HCEC 1CT (cell line): ENCODE measurements around the gene FEM1A.
"Not testable (repeated sequence)": the region's sequence is repeated elsewhere in the genome, so short reads cannot be mapped to it uniquely, and the experiment has no call there.

ENCODE experiments used
- DNase-seq: peaks from one replicate; pipeline ENCODE4 v3.0.0-alpha.2; 2017

The FEM1A gene

DNA sequence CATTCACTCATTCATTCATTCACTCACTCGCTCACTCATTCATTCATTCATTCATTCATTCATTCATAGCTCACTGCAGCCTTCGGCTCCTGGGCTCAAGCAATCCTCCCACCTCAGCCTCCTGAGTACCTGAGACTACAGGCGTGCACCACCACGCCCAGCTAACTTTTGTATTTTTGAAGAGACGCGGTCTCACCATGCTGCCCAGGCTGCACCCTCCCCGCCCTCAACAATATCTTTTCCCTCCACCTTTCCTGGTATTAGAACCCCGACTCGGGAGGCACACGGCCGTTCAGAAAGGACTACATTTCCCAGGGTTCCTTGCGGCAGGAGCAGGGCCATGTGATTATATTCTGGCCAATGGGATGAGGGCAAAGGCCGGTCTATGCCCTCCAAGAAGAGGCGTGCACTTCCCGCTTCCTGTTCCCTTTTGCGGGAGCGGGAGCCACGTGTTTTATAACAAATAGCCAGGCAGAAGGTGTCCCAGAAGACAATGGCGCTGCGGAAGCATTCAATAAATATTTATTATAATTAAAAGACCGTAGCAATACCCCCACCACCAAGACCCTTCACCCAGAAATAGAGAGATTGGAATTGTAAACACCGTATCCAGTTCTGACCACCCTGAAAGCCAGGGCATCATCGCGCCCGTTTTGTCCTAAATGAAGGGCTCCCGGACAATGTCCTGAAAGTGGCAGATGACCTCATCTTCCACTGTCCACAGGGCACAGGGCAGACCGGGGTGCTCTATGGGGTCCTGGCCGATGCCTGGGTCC lies 24.1 kb downstream of the FEM1A start:
- peak; percentile 94 for DNase-seq

DNA sequence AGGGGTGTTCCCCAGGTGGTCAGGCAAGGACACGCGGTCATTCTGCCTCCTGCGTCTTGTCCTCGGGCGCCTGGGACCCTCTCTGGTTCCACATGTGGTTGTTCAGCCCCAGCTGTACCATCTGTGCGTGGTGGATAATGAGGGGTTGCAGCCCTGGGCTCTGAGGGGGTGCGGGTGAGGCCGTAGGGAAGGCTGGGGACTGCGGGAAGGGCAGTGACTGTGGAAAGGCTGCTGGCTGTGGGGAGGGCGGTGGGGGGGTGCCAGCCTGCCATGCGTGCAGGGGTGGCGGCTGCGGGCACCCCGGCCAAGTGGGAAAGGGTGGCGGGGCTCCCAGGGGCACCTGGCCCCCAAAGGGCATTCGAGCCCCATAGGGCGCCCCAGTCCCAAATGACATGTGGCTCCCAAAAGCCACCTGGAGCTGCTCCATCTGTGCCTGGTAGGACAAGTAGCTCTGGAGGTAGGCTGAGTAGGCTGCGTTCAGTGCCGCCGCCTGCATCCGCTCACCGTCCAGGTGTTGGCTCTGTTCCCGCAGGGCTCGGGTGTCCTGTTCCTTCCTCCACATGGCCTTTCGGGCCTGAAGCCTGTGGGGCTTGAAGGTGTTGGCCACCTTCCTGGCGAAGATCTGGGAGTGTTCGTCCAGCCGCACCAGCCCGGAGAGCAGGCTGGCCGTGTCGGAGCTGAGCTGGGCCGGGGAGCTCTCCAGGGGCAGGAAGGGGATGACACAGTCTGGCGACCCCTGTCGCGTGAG lies 24.8 kb downstream of the FEM1A start:
- no peak for DNase-seq

GRCh38 chr19:4816950-4817278 lies 25.4 kb downstream of the FEM1A start:
- no peak for DNase-seq

- DNase-seq, result no peak
Observed at GRCh38 chr19:4817467-4818277, 26.1 kb downstream of the FEM1A start.

DNA sequence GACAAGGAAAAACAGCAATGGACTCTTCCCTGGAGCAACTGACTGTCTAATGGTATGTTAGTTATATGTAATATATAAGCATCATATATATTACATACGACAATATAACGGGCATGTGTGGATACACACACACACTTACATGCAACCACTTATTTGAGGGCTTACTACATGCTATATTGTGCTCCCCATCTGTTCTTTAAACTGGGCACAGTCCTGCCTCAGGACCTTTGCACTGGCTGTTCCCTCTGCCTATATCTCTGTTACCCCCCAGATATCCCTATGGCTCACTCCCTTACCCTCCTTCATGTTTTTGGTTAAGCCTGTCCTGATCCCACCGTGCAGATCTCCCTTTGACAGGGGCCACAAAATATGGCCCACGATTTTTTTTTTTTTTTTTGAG lies 29.7 kb downstream of the FEM1A start:
- no peak for DNase-seq

DNA sequence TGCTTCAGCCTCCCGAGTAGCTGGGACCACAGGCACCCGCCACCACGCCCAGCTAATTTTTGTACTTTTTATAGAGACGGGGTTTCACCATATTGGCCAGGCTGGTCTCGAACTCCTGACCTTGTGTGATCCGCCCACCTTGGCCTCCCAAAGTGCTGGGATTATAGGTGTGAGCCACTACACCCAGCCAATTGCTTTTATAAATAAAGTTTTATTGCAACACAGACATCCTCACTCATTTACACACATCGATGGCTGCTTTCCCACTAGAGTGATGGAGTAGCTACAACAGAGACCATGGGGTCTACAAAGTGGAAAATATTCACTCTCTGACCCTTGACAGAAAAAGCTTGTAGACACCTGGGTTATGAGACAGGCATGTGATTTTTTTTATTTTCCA lies 30.8 kb downstream of the FEM1A start:
- DNase-seq, result not testable (repeated sequence)

GRCh38 chr19:4823577-4823976 lies 32.0 kb downstream of the FEM1A start:
- DNase-seq, result no peak

- DNase-seq, result no peak
Observed at GRCh38 chr19:4829001-4829712, 37.6 kb downstream of the FEM1A start.

DNA sequence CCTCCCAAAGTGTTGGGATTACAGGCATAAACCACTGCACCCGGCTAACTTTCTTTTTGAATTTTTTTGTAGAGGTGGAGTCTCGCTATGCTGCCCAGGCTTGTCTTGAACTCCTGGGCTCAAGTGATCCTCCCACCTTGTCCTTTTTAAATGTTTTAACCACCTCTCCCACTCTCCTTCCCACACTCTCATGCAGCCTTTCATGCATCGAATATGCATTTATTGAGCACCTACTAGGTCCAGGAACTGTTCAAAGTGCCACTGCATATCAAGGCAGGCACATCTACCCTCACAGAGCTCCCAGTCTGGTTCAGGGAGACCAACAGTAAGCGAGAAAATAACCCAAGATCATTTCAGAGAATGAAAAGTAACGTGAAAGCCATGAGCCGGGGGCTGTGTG lies 38.8 kb downstream of the FEM1A start:
- DNase-seq, result no peak

DNA sequence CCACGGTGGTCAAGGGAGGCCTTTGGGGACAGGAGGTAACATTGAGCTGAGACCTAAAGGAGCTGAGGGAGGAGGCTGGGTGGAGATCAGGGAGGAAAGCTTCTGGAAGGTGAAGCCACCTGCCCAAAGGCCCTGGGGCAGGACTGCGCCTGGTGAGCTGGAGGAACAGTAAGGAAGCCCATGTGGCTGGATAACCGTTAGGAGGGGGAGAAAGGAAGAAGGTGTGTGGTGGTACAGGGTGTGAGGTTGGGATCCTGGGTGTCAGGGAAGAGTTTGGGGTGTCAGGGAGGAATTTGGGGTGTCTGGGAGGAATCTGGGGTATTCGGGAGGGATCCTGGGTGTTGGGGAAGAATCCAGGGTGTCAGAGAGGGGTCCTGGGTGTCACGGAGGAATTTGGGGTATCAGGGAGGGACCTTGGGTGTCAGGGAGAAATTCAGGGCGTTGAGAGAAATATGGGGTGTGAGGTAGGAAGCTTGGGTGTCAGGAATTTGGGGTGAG lies 39.3 kb downstream of the FEM1A start:
- DNase-seq, result no peak

DNA sequence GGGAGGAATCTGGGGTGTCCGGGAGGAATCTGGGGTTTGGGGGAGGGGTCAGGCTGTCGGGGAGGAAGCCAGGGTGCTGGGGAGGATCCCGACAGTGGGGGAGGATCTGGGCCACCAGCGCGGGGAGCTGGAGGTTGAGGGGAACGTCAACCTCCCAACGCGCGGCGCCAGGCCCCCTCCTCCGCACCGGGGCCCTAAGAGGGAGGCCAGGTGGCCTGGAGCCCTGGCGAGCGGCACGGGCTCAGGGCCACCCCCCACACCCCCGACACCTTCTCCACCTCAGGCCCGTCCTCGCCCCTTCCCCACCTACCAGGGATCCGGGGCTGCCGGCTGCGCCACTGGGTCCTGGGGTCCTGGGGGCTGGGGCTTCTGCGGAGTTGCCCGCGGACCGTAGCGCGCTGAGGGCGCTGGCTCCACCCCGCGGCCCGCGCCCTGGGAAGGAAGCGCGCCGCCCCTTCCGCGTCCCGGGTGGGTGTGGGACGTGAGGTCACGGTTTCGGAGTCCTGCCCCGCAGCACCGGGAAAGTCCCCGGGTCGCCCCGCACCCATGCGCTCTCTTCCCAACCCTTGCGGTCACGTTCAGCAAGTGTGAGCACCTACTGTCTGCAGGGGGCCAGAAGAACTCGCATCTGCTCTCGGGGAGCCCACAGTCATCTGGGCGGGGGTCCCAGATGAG lies 39.9 kb downstream of the FEM1A start, which contains the start of gene TICAM1:
Gene TICAM1 (minus strand): TSS at position 409 of the 675 bp plus-strand sequence. CDS start 13,335 bp downstream, outside the sequence.
- peak; percentile 27 for DNase-seq

DNA sequence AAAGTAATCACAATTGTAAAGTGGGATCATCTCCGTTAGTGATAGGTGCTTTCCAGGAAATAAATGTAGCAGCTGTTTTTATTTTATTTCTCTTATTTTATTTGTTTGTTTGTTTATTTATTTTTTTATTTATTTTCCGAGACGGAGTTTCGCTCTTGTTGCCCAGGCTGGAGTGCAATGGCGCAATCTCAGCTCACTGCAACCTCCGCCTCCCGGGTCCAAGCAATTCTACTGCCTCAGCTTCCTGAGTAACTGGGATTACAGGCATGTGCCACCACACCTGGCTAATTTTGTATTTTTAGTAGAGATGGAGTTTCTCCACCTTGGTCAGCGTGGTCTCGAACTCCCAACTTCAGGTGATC lies 40.4 kb downstream of the FEM1A start:
- not testable (repeated sequence) for DNase-seq

- no peak for DNase-seq
Observed at GRCh38 chr19:4832776-4833175, 41.2 kb downstream of the FEM1A start.

DNA sequence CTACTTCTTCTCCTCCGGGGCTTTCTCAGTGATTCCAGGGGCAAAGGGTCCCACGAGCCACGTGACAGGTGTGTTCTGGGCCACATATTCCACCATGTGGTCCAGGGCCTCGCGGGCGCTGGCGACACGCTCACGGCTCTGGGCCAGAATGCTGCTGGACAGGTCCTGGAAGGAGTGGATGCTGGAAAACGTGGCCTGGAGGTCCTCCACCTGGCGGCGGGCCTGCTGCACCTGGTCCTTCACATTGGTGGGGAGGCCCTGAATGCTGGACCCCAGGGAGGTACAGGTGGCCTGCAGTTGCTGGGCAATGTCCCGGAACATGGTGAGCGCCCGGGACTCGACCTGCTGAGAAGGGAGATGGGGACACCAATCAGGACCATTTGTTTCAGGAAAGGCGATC lies 47.7 kb downstream of the FEM1A start:
- no peak for DNase-seq

- no peak for DNase-seq
Observed at GRCh38 chr19:4843647-4843965, 52.1 kb downstream of the FEM1A start.

GRCh38 chr19:4844348-4845179 lies 53.0 kb downstream of the FEM1A start:
- DNase-seq, result no peak

DNA sequence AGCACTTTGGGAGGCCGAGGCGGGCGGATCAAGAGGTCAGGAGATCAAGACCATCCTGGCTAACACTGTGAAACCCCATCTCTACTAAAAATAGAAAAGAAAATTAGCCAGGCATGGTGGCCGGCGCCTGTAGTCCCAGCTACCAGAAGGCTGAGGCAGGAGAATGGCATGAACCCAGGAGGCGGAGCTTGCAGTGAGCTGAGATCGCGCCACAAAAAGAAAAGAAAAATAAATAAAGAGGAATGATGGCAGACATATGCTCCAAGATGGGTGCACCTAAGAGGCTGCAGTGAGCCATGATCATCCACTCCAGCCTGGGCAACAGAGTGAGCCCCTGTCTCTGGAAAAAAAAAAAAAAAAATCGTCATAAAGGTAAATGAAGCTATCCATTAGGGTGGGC lies 54.4 kb downstream of the FEM1A start:
- peak; percentile 75 for DNase-seq

- DNase-seq, result no peak
Observed at GRCh38 chr19:4847190-4847973, 55.8 kb downstream of the FEM1A start.

- no peak for DNase-seq
Observed at GRCh38 chr19:4849019-4849418, 57.5 kb downstream of the FEM1A start.
